Glutamatergic neuron (in vitro differentiated cells): ENCODE data around the gene SLAIN2. TPM values are rescaled to one million over a fixed set of nuclear protein-coding genes. Genes with fewer than 3 reads are reported as not detected.

Experiments
- DNase-seq: peaks from one replicate; pipeline ENCODE4 v3.0.0; 2022
- H3K27ac Mint-ChIP-seq: one replicate; pipeline ENCODE4 v1.8.0; 2020; ENCODE audit warnings: mild to moderate bottlenecking, mixed read lengths, inconsistent platforms; ENCODE audit not compliant: unreplicated experiment
- H3K27me3 Mint-ChIP-seq: one replicate; pipeline ENCODE4 v1.8.0; 2020; ENCODE audit warnings: mild to moderate bottlenecking, moderate library complexity, mixed read lengths, inconsistent platforms; ENCODE audit not compliant: unreplicated experiment
- H3K36me3 Mint-ChIP-seq: one replicate; pipeline ENCODE4 v1.8.0; 2020; ENCODE audit warnings: mild to moderate bottlenecking, mixed read lengths, inconsistent platforms; ENCODE audit not compliant: unreplicated experiment
- H3K4me1 Mint-ChIP-seq: one replicate; pipeline ENCODE4 v1.8.0; 2020; ENCODE audit warnings: mild to moderate bottlenecking, low read depth, mixed read lengths, inconsistent platforms; ENCODE audit not compliant: unreplicated experiment
- H3K4me3 Mint-ChIP-seq: one replicate; pipeline ENCODE4 v1.8.0; 2020; ENCODE audit warnings: mild to moderate bottlenecking, mixed read lengths, inconsistent platforms; ENCODE audit not compliant: unreplicated experiment
- H3K9me3 Mint-ChIP-seq: one replicate; pipeline ENCODE4 v1.8.0; 2020; ENCODE audit warnings: mild to moderate bottlenecking, moderate library complexity, mixed read lengths, inconsistent platforms; ENCODE audit not compliant: unreplicated experiment
- total RNA-seq: library from RNA; stranded (reverse); fragmentation: NEBNext Ultra II Directional; extraction: Animal tissue kit (Norgen Biotek cat#: 25700); gene quantifications from one replicate; pipeline ENCODE4 v1.2.1, GENCODE V29; 2021; ENCODE audit not compliant: unreplicated experiment
- TF ChIP-seq, protein P1 (sequence below): fragments of 200-600 bp; sonication (generic); IDR thresholded peaks from one replicate; pipeline ENCODE4 v1.5.0; 2021; ENCODE audit not compliant: partially characterized antibody, unreplicated experiment

The SLAIN2 gene
- total RNA-seq, 1 donor from 2014 or later, result 72.6 TPM

DNA sequence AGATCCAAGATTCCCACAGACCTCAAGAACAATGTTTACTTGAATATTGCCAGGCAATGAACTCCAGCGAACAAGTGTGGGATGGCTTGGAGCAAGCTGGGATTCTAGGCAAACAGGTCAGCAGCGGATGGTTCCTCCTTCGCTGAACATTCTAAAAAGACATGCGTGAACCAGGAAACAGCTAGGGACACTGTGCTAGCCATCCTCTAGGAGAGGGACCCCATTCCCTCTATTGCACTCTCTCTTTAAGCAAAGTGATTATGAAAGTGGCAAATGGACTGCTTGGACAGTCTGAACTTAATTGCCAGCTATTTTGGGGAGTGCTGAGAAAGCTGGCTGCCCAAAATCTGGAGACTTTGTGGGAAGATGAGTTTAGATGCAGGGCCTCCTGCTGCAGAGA, 41.8 kb upstream of the SLAIN2 start:
- peaks cover 2% of the 10 kb centered on the region for H3K27me3 Mint-ChIP-seq
- no peaks in the 10 kb centered on the region for H3K4me1 Mint-ChIP-seq
- no peaks in the 10 kb centered on the region for H3K9me3 Mint-ChIP-seq
- DNase-seq, result no peak
- H3K4me3 Mint-ChIP-seq, result no peak overlapping the region
- no peak overlapping the region for H3K27ac Mint-ChIP-seq
- TF ChIP-seq, protein P1, sequence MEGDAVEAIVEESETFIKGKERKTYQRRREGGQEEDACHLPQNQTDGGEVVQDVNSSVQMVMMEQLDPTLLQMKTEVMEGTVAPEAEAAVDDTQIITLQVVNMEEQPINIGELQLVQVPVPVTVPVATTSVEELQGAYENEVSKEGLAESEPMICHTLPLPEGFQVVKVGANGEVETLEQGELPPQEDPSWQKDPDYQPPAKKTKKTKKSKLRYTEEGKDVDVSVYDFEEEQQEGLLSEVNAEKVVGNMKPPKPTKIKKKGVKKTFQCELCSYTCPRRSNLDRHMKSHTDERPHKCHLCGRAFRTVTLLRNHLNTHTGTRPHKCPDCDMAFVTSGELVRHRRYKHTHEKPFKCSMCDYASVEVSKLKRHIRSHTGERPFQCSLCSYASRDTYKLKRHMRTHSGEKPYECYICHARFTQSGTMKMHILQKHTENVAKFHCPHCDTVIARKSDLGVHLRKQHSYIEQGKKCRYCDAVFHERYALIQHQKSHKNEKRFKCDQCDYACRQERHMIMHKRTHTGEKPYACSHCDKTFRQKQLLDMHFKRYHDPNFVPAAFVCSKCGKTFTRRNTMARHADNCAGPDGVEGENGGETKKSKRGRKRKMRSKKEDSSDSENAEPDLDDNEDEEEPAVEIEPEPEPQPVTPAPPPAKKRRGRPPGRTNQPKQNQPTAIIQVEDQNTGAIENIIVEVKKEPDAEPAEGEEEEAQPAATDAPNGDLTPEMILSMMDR, result no peak
- no peaks in the 10 kb centered on the region for H3K36me3 Mint-ChIP-seq

GRCh38 chr4:48300004-48300403, 41.3 kb upstream of the SLAIN2 start:
- TF ChIP-seq, protein P1, result no peak
- no peak for DNase-seq
- H3K36me3 Mint-ChIP-seq, result no peaks in the 10 kb centered on the region
- H3K4me1 Mint-ChIP-seq, result no peaks in the 10 kb centered on the region
- peaks cover 2% of the 10 kb centered on the region for H3K27me3 Mint-ChIP-seq
- no peak overlapping the region for H3K27ac Mint-ChIP-seq
- H3K9me3 Mint-ChIP-seq, result no peaks in the 10 kb centered on the region
- H3K4me3 Mint-ChIP-seq, result no peak overlapping the region

DNA sequence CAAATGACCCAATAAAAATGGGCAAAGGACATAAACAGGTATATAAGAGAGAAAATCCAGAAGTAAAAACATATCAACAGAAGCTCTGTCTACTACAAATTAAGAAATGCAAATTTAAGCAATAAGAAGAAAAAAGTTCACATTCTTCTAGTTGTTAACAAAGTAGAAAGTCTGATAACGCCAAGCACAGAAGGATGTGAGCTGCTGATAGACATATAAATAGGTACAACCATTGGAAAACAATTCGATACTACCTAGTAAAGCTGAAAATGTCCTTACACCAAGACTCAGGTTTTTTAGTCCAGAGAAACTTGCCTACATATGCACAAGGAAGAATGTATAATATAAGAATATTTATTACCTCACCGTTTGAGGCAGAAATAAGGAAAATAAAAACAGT, 35.8 kb upstream of the SLAIN2 start:
- Mint-ChIP-seq H3K27me3 (peaks cover 2% of the 10 kb centered on the region), H3K9me3 (no peaks in the 10 kb centered on the region), H3K36me3 (no peaks in the 10 kb centered on the region), H3K4me3 (no peak overlapping the region), H3K27ac (no peak overlapping the region), H3K4me1 (no peaks in the 10 kb centered on the region)
- DNase-seq, result no peak
- TF ChIP-seq, protein P1, result no peak

GRCh38 chr4:48307528-48307927, 33.8 kb upstream of the SLAIN2 start:
- Mint-ChIP-seq H3K4me1 (no peaks in the 10 kb centered on the region), H3K27me3 (peaks cover 3% of the 10 kb centered on the region), H3K36me3 (no peaks in the 10 kb centered on the region), H3K4me3 (no peak overlapping the region), H3K9me3 (no peaks in the 10 kb centered on the region), H3K27ac (no peak overlapping the region)
- TF ChIP-seq, protein P1, result no peak
- DNase-seq, result no peak

- DNase-seq, result no peak
- H3K36me3 Mint-ChIP-seq, result no peaks in the 10 kb centered on the region
- peaks cover 3% of the 10 kb centered on the region for H3K27me3 Mint-ChIP-seq
- no peaks in the 10 kb centered on the region for H3K4me1 Mint-ChIP-seq
- TF ChIP-seq, protein P1, result no peak
- H3K4me3 Mint-ChIP-seq, result no peak overlapping the region
- no peak overlapping the region for H3K27ac Mint-ChIP-seq
- H3K9me3 Mint-ChIP-seq, result peaks cover 1% of the 10 kb centered on the region
Observed at GRCh38 chr4:48308901-48309300, 32.4 kb upstream of the SLAIN2 start.
